HCT116 (cell line): ENCODE measurements around the gene NT5E. TPM values are rescaled to one million over a fixed set of nuclear protein-coding genes. Genes with fewer than 3 reads are reported as not detected.
A peak's percentile ranks its signal among the peaks of the same experiment; 100 is the strongest.

Experiments used
- ATAC-seq: fragments of 200-7000 bp; cut with Tn5 transposase; 2 replicates; pipeline ENCODE4 v1.9.1; 2020; ENCODE audit warnings: mild to moderate bottlenecking, moderate library complexity
- BruUV-seq: library from RNA; stranded (reverse); fragments of 400-500 nt; replicated peaks from 2 replicates; lab custom pipeline; 2021; lab: Mats Ljungman, UMichigan
- CTCF ChIA-PET: fragments of 300-600 bp; sonication (Branson Sonifier 250); formaldehyde crosslinking; loops from one replicate; lab custom pipeline; 2021; ENCODE audit warnings: antibody characterized with exemption; lab: Charles Lee
- POLR2A ChIA-PET: fragments of 300-600, 350-600 bp; sonication (Branson Sonifier 250); formaldehyde crosslinking; loops from one replicate; lab custom pipeline; 2021; ENCODE audit warnings: antibody characterized with exemption; lab: Charles Lee
- RAD21 ChIA-PET, 2 experiments: fragments of 300-600 bp; sonication (Branson Sonifier 250); formaldehyde crosslinking; loops; one replicate each; lab custom pipeline; 2023; ENCODE audit warnings: low total read pairs in 2 of 2; ENCODE audit not compliant: uncharacterized antibody in 2 of 2, unreplicated experiment in 2 of 2, low non-redundant PET in 1 of 2; lab: Charles Lee
- DNase-seq: peaks from one replicate; pipeline ENCODE4 v3.0.0-alpha.2; 2010; ENCODE audit warnings: low read depth, low spot score
- H2AFZ ChIP-seq: fragments of 200-600 bp; shearing (Covaris generic), sonication (generic); 2 replicates; pipeline ENCODE4 v1.6.1; 2017; ENCODE audit warnings: low read depth, mixed run types, mixed read lengths, antibody characterized with exemption, low read length; ENCODE audit not compliant: poor library complexity, severe bottlenecking
- H3K27ac ChIP-seq: 2 replicates; pipeline ENCODE4 v1.5.1; 2012; ENCODE audit warnings: low read depth, low read length
- H3K27me3 ChIP-seq: fragments of 200-600 bp; sonication (generic); 2 replicates; pipeline ENCODE4 v1.6.1; 2016; ENCODE audit warnings: mixed run types, low read length, mixed read lengths; ENCODE audit not compliant: insufficient read depth
- H3K36me3 ChIP-seq, 2 experiments: fragments of 200-500 bp in 1 of 2; fragments of 200-600 bp in 1 of 2; sonication (Bioruptor generic) in 1 of 2; sonication (generic) in 1 of 2; 2 replicates each; pipeline versions ENCODE4 v1.5.1 to v1.6.1; 2014 to 2016; ENCODE audit warnings: low read length in 2 of 2, inconsistent platforms in 1 of 2, mixed read lengths in 1 of 2, mixed run types in 1 of 2; ENCODE audit not compliant: insufficient read depth in 2 of 2, control insufficient read depth in 1 of 2
- H3K4me1 ChIP-seq, 2 experiments: fragments of 200-600 bp in 1 of 2; sonication (generic) in 1 of 2; 2 replicates each; pipeline versions ENCODE4 v1.5.1 to v1.6.1; 2012 to 2017; ENCODE audit warnings: low read length in 2 of 2, inconsistent platforms in 1 of 2, mild to moderate bottlenecking in 1 of 2, mixed read lengths in 1 of 2, mixed run types in 1 of 2, moderate library complexity in 1 of 2; ENCODE audit not compliant: insufficient read depth in 2 of 2, control insufficient read depth in 1 of 2
- H3K4me2 ChIP-seq: fragments of 200-600 bp; sonication (generic); 2 replicates; pipeline ENCODE4 v1.6.1; 2017; ENCODE audit warnings: mixed run types, low read length, mixed read lengths
- H3K4me3 ChIP-seq, 2 experiments: fragments of 200-600 bp in 1 of 2; sonication (generic) in 1 of 2; replicated peaks in 1 of 2; 2 replicates each; pipeline ENCODE4 v1.5.1; 2011 to 2016; ENCODE audit warnings: low read length in 2 of 2, control low read depth in 1 of 2, low read depth in 1 of 2, mild to moderate bottlenecking in 1 of 2, mixed read lengths in 1 of 2, mixed run types in 1 of 2
- H3K79me2 ChIP-seq: fragments of 200-600 bp; sonication (generic); 2 replicates; pipeline ENCODE4 v1.6.1; 2017; ENCODE audit warnings: mild to moderate bottlenecking, mixed run types, low read length, moderate library complexity, mixed read lengths; ENCODE audit not compliant: insufficient read depth
- H3K9ac ChIP-seq: fragments of 200-600 bp; sonication (generic); 2 replicates; pipeline ENCODE4 v1.6.1; 2016; ENCODE audit warnings: low read length, mixed read lengths
- H3K9me2 ChIP-seq: fragments of 200-600 bp; sonication (generic), shearing (Covaris generic); 2 replicates; pipeline ENCODE4 v1.6.1; 2017; ENCODE audit warnings: mixed run types, mild to moderate bottlenecking, moderate library complexity; ENCODE audit not compliant: insufficient read depth
- H3K9me3 ChIP-seq, 2 experiments: fragments of 200-500 bp in 1 of 2; fragments of 200-600 bp in 1 of 2; sonication (Bioruptor generic) in 1 of 2; sonication (generic) in 1 of 2; 2 replicates each; pipeline ENCODE4 v1.6.1; 2014 to 2017; ENCODE audit warnings: low read length in 2 of 2, mixed read lengths in 2 of 2, inconsistent platforms in 1 of 2, low read depth in 1 of 2, mild to moderate bottlenecking in 1 of 2, mixed run types in 1 of 2, moderate library complexity in 1 of 2; ENCODE audit not compliant: control insufficient read depth in 1 of 2, insufficient read depth in 1 of 2
- H4K20me1 ChIP-seq: fragments of 200-600 bp; sonication (generic), shearing (Covaris generic); 2 replicates; pipeline ENCODE4 v1.6.1; 2017; ENCODE audit warnings: mixed run types, mild to moderate bottlenecking, moderate library complexity; ENCODE audit not compliant: insufficient read depth
- JUND ChIP-seq: IDR thresholded peaks from 2 replicates; pipeline ENCODE4 v1.6.1; 2012
- POLR2A ChIP-seq: IDR thresholded peaks from 2 replicates; pipeline ENCODE4 v1.7.0; 2011; ENCODE audit warnings: borderline replicate concordance; ENCODE audit not compliant: insufficient read depth, insufficient read length; ENCODE audit errors: extremely low read depth
- REST ChIP-seq: IDR thresholded peaks from 2 replicates; pipeline ENCODE4 v1.6.1; 2012; ENCODE audit warnings: low read depth
- SIN3A ChIP-seq: IDR thresholded peaks from 2 replicates; pipeline ENCODE4 v1.6.1; 2012; ENCODE audit warnings: low read depth
- SRF ChIP-seq: IDR thresholded peaks from 2 replicates; pipeline ENCODE4 v1.6.1; 2012; ENCODE audit warnings: low read depth
- TCF7L2 ChIP-seq: IDR thresholded peaks from 2 replicates; pipeline ENCODE4 v1.7.0; 2011; ENCODE audit warnings: borderline replicate concordance, inconsistent platforms; ENCODE audit not compliant: insufficient read depth, insufficient read length; ENCODE audit errors: extremely low read depth
- intact Hi-C: fragments of 100-400 bp; cut with micrococcal nuclease; formaldehyde crosslinking; loops from 2 replicates; pipeline ENCODE4 v1.10.0; 2022
- total RNA-seq: library from RNA; stranded (reverse); gene quantifications from one replicate; pipeline ENCODE4 v1.2.1, GENCODE V29; 2021; ENCODE audit not compliant: unreplicated experiment
- TF ChIP-seq, protein P1 (sequence below): IDR thresholded peaks from 2 replicates; pipeline ENCODE4 v1.6.1; 2011; ENCODE audit warnings: mild to moderate bottlenecking, low read length, moderate library complexity; ENCODE audit not compliant: insufficient replicate concordance; ENCODE audit errors: extremely low read depth

NT5E gene
- total RNA-seq, 1 experiment from 2014 or later, result 68.2 TPM

DNA sequence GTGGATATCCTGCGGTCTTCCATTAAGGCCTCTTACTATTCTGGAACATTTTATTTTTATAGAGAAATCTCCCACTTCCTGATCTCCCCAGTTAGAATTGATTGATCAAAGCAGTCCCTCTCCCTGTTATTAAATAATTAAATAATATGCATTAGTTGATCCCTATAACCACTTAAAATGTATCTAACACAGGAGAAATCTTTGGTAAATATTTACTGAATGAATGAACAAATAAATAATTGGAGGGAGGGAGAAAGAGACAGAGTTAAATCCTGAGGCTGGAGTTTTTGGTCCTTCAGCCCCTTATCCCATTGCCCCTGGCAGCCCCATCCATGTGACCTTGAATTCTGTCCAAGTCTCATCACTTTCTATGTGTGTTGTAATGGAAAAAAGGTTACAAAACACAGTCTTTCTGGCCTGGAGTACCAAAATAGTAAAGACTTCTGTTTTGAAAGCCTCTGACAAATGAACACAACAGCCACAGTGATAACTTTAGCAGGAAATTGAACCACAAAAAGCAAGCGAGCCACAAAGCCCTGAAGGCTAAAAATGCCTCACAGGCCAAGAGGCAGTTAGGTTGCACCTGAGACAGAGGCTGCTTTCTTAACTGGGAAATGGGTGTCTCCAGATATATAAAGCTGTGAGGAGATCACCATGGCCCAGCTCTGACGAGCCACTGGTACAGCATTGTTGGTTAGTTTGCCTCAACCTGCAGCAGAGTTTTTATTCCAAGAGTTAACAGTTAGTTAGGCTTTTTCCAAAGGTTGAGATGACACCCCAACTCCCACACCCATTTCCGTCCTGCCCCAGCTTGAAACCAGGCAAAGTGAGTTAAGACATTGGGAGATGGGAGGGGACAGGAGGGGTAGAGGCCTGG, 11.3 kb downstream of the NT5E start:
- ATAC-seq, result no peak
- Histone ChIP-seq H3K27ac (no peak overlapping the region), H3K27me3 (no peaks in the 10 kb centered on the region), H3K4me3 (no peak overlapping the region), H3K4me1 (peaks cover 61 to 100% of the 10 kb centered on the region in 2 experiments), H3K9me2 (no peaks in the 10 kb centered on the region), H3K79me2 (peaks cover 28% of the 10 kb centered on the region; the same call in 1 of the 2 replicates), H3K4me2 (peak overlapping the region; percentile 50), H3K9me3 (no peaks in the 10 kb centered on the region), H3K36me3 (no peaks in the 10 kb centered on the region), H4K20me1 (no peaks in the 10 kb centered on the region), H3K9ac (peak overlapping the region; percentile 13; the same call in 1 of the 2 replicates), H2AFZ (no peak overlapping the region)
- intact Hi-C loops, result loop anchor here (10.0 kb wide), 1 partner anchor 214 kb away; no protein-coding TSS in a partner anchor
- ChIA-PET POLR2A (interaction anchor here (0.8 to 1.5 kb wide), 3 partner anchors 9 to 217 kb away, joined by 3 to 6 read pairs (median 3); partner anchors contain the start of gene NT5E), CTCF (interaction anchor here (1.8 kb wide), 1 partner anchor 22 kb away, joined by 5 read pairs; no protein-coding TSS in a partner anchor), RAD21 (no interaction called here)
- BruUV-seq, result no TSS peak
- no peak for DNase-seq
- no peak for TF ChIP-seq TCF7L2
- TF ChIP-seq POLR2A, result no peak
- TF ChIP-seq REST, result no peak
- TF ChIP-seq SRF, result no peak
- no peak for TF ChIP-seq JUND
- TF ChIP-seq, protein P1, sequence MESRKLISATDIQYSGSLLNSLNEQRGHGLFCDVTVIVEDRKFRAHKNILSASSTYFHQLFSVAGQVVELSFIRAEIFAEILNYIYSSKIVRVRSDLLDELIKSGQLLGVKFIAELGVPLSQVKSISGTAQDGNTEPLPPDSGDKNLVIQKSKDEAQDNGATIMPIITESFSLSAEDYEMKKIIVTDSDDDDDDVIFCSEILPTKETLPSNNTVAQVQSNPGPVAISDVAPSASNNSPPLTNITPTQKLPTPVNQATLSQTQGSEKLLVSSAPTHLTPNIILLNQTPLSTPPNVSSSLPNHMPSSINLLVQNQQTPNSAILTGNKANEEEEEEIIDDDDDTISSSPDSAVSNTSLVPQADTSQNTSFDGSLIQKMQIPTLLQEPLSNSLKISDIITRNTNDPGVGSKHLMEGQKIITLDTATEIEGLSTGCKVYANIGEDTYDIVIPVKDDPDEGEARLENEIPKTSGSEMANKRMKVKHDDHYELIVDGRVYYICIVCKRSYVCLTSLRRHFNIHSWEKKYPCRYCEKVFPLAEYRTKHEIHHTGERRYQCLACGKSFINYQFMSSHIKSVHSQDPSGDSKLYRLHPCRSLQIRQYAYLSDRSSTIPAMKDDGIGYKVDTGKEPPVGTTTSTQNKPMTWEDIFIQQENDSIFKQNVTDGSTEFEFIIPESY, result no peak
- no peak for TF ChIP-seq SIN3A
